Measurements from ENCODE around the gene SPIRE2.
A peak's percentile ranks its signal among the peaks of the same experiment; 100 is the strongest.
"Not testable (repeated sequence)": the region's sequence is repeated elsewhere in the genome, so short reads cannot be mapped to it uniquely, and the experiment has no call there.

SPIRE2 gene

DNA sequence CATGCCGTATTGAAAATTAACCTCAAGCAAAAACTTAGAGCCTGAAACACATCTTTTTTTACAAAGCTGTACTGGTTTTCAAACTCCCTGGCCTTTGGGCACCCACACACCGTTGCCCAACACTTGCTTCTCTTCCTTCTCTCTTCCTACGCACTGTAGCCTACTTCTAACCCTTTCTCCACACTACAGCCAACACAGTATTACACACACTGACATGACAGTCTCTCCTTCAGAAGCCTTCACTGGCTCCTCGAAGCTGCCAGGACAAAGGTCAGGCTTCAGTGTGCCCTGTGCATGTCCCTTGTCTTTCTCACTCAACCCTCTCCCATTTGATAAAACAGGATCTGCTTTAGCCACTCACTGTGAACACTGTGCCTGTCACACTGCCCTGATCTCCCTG lies 19.8 kb upstream of the SPIRE2 start:
- H3K4me3 ChIP-seq (ENCODE audit: low read length) = no peak overlapping the region
- DNase-seq (ENCODE audit: low read depth) = no peak
- TF ChIP-seq, protein P1, sequence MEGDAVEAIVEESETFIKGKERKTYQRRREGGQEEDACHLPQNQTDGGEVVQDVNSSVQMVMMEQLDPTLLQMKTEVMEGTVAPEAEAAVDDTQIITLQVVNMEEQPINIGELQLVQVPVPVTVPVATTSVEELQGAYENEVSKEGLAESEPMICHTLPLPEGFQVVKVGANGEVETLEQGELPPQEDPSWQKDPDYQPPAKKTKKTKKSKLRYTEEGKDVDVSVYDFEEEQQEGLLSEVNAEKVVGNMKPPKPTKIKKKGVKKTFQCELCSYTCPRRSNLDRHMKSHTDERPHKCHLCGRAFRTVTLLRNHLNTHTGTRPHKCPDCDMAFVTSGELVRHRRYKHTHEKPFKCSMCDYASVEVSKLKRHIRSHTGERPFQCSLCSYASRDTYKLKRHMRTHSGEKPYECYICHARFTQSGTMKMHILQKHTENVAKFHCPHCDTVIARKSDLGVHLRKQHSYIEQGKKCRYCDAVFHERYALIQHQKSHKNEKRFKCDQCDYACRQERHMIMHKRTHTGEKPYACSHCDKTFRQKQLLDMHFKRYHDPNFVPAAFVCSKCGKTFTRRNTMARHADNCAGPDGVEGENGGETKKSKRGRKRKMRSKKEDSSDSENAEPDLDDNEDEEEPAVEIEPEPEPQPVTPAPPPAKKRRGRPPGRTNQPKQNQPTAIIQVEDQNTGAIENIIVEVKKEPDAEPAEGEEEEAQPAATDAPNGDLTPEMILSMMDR (conservative IDR thresholded peaks at IDR 0.05; ENCODE audit: low read length) = no peak

DNA sequence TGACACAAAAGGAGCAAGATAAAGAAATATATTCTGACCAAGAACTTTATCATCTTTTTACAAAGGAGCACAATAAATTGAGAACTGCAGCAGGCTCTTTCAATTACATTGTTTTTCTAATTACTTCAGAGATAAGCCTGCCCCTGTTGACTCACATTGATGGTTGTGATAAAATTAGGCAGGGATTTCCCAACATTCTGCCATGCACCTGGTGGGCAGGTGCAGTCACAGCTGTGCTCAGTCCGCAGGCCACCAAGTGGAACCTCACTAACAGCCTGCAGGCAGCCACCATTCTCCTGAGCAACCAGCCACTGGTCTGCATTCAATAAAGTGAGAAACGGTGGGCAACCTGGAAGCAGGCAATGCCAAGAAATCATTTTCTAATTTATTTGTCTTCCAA lies 17.0 kb upstream of the SPIRE2 start:
- TF ChIP-seq, protein P1 (conservative IDR thresholded peaks at IDR 0.05; ENCODE audit: low read length) = no peak
- DNase-seq (ENCODE audit: low read depth) = no peak
- no peak overlapping the region for H3K4me3 ChIP-seq (ENCODE audit: low read length)

DNA sequence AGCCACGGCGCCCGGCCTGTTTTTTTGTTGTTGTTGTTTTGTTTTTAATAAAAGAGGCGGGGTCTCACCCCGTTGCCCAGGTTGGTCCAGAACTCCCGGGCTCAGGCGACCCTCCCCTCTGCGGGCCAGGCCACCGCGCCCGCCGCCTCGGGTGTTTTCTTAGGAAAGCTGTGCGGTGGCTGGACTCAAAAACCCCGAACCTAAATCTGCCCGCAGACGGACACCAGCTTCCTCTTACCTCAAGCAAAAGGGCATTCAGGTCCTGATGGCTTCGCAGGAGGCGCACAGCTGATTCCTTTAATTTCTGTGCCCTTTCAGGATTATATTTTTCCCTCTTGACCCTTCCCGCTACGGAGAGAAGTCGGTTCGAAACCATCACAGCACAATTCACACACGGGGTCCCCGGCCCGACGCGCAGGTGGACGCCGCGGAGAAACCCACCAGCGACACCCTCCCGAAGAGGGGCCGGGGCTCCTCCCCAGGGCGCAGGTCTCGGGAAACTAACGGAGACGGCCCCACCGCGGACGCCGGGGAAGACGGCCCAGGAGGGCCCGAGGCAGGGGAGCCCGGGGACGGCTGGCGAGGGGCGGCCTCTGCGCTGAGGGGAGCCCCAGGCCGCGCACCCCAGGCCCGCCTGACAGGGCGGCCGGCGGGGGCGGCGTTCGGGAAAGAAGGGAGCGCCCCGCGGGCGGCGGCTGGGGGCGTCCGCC lies 12.5 kb upstream of the SPIRE2 start:
- DNase-seq (ENCODE audit: low read depth) = no peak
- TF ChIP-seq, protein P1 (conservative IDR thresholded peaks at IDR 0.05; ENCODE audit: low read length) = no peak
- peak overlapping the region; percentile 56 for H3K4me3 ChIP-seq (ENCODE audit: low read length)

DNA sequence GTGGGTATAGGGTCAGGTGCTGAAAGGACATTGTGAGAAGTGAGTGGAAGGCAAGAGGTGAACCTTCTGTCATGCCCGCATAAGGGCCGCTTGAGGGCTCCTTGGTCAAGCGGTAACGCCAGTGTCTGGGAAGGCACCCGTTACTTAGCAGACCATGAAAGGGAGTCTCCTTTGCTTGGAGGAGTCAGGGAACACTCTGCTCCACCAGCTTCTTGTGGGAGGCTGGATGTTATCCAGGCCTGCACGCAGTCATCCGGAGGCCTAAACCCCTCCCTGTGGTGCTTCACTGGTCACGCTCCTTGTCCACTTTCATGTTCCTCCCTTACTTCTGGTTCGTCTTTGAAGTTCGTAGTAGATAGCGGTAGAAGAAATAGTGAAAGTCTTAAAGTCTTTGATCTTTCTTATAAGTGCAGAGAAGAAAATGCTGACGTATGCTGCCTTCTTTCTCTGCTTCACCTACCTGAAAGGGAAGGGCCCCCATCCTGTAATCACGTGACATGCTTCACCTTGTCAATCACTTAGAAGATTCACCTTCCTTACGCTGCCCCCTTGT lies 9.3 kb upstream of the SPIRE2 start:
- not testable (repeated sequence) for H3K4me3 ChIP-seq (ENCODE audit: low read length)

DNA sequence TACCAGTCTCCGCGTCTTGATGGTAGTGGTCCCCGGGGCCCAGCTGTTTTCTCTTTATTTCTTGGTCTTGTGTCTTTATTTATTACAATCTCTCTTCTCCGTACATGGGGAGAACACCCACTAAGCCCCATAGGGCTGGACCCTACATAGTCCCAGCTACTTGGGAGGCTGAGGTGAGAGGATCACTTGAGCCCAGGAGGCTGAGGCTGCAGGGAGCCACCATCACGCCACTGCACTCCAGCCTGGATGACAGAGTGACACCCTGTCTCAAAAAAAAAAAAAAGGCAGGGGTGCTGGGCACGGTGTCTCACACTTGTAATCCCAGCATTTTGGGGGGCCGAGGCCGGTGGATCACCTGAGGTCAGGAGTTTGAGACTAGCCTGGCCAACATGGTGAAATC lies 8.8 kb upstream of the SPIRE2 start:
- not testable (repeated sequence) for DNase-seq (ENCODE audit: low read depth); H3K4me3 ChIP-seq (ENCODE audit: low read length)

More for the DNA sequence above, 9.3 kb upstream of the SPIRE2 start:
- DNase-seq (ENCODE audit: low read depth) = not testable (repeated sequence)

DNA sequence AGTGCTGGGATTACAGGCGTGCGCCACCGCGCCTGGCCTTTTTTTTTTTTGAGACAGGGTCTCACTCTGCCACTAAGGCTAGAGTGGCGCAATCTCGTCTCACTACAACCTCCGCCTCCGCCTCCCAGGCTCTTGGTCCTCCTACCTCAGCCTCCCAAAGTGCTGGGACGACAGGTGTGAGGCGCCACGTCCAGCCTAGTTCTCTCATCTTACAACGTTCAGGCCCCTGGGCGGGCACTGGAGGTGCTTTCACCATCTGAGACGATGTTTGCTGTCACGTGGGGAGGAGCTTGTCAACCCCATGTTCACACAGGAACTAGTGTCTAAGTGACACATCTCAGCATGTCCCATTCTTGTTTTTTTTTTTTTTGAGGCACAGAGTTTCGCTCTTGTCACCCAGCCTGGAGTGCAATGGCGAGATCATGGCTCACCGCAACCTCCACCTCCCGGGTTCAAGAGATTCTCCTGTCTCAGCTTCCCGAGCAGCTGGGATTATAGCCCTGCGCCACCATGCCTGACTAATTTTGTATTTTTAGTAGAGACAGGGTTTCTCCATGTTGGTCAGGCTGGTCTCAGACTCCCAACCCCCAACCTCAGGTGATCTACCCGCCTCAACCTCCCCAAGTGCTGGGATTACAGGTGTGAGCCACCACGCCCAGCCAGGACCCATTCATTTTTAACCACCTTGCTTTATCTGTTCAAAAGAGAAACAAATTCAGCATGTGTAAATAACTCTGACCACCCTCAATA lies 6.7 kb upstream of the SPIRE2 start:
- H3K4me3 ChIP-seq (ENCODE audit: low read length) = no peak overlapping the region
- no peak for DNase-seq (ENCODE audit: low read depth)
- TF ChIP-seq, protein P1 (conservative IDR thresholded peaks at IDR 0.05; ENCODE audit: low read length) = no peak

DNA sequence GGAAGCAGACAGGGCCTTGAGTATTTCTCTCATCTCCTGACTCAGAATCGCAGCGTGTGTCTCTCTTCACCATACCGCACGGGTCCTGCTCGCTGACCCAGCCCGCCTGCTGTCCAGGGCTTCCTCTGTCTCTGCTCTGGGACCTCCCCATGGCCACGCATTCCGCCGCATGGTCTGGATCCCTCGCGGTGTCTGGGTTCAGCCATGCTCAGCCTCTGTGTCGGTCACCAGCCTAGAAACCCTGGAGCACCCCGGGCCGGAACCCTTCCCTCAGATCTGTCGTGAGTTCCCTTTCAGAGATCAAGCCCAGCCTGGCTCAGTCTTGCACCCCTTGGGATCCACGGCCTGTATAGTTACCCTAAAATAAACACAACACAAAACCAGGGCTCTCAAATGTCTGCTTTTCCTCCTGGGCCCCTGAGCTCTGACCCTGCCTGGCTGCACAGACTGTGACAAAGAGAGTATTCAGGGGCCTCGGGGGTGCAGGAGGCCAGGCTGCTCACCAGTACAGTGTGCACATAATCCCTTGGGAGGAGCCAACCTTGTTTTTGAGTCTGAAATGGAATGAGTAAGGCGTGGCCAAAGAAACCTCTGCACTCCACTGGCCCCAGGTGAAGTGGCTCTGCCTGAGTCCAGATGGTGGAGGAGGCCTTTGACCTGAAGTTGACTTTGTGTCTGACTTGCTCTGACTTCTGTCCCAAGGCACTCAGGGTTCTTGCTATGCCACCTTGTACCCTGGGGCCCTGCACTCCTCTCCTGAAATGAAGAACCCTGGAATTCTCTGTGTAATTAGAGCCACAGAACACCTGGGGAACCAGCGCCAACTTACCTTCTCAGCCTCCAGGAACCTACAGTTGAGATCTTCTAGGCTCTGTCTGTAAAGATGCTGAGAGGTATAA lies 5.8 kb upstream of the SPIRE2 start:
- DNase-seq (ENCODE audit: low read depth) = no peak

More for the DNA sequence above, 5.8 kb upstream of the SPIRE2 start:
- H3K4me3 ChIP-seq (ENCODE audit: low read length) = no peak overlapping the region
- TF ChIP-seq, protein P1 (conservative IDR thresholded peaks at IDR 0.05; ENCODE audit: low read length) = no peak

Data from AG10803 (cell line).